ENCODE measurements around the gene SLCO4C1. TPM values are rescaled to one million over a fixed set of nuclear protein-coding genes. Genes with fewer than 3 reads are reported as not detected.
"Not testable (repeated sequence)": the region's sequence is repeated elsewhere in the genome, so short reads cannot be mapped to it uniquely, and the experiment has no call there.

The SLCO4C1 gene
- polyA plus RNA-seq (2013), result 0.37 TPM

- Histone ChIP-seq H3K9me3 (ENCODE audit: control extremely low read depth in 1 of 5, control insufficient read depth in 4 of 5, insufficient read depth in 2 of 5, low read depth in 1 of 5, low read length in 4 of 5) (no peaks in the 10 kb centered on the region), H3K27me3 (replicated peaks in 2 of 5; ENCODE audit: control insufficient read depth in 4 of 5, insufficient read depth in 5 of 5, low read length in 4 of 5) (no peaks in the 10 kb centered on the region), H3K4me1 (ENCODE audit: control extremely low read depth in 1 of 4, control insufficient read depth in 4 of 4, insufficient read depth in 4 of 4, low read length in 3 of 4) (peaks cover 0 to 24% (median 20%) of the 10 kb centered on the region in 4 experiments), H3K36me3 (ENCODE audit: control insufficient read depth in 4 of 4, insufficient read depth in 4 of 4, low read length in 3 of 4) (peaks cover 0 to 2% (median 0%) of the 10 kb centered on the region in 4 experiments), H3K4me3 (ENCODE audit: control insufficient read depth in 1 of 7, extremely low read depth in 1 of 7, insufficient read depth in 4 of 7, low read depth in 2 of 7, low read length in 6 of 7) (peak within 1 kb of the TSS; percentile 48 to 86 (median 79)), H3K27ac (ENCODE audit: insufficient read depth in 1 of 2, low read depth in 1 of 2, low read length in 2 of 2, poor library complexity in 1 of 2, severe bottlenecking in 2 of 2) (no peak within 1 kb of the TSS)
- DNase-seq, result peak; percentile 87 to 92 (median 89)
- 0% methylated on average over 35 of the region's 42 CpGs for WGBS (ENCODE audit: insufficient coverage)
- ChIA-PET CTCF (interaction anchor here (0.7 to 4.9 kb wide), 11 partner anchors 11 to 824 kb away, joined by 3 to 35 read pairs (median 4); partner anchors contain the start of genes GIN1 and PPIP5K2), POLR2A (interaction anchor here (0.7 kb wide), 1 partner anchor 18 kb away, joined by 3 read pairs; no protein-coding TSS in a partner anchor)
These were observed at the start of gene SLCO4C1 for GRCh38 chr5:102296178-102296817. Gene SLCO4C1 (minus strand): TSS chr5:102296284. CDS start chr5:102296262, 22 bp downstream.

- WGBS (ENCODE audit: insufficient coverage), result 95% methylated on average over 2 of the region's 2 CpGs
- POLR2A ChIA-PET, result no interaction called here
These were observed 45.7 kb upstream of the SLCO4C1 start for GRCh38 chr5:102341681-102342288.

GRCh38 chr5:102324714-102325113 lies 28.6 kb upstream of the SLCO4C1 start:
- DNase-seq, result no peak
- ChIA-PET POLR2A (no interaction called here), CTCF (no interaction called here)
- H3K27ac ChIP-seq (ENCODE audit: insufficient read depth in 1 of 2, low read depth in 1 of 2, low read length in 2 of 2, poor library complexity in 1 of 2, severe bottlenecking in 2 of 2), result no peak overlapping the region
- H3K4me3 ChIP-seq (ENCODE audit: control insufficient read depth in 1 of 7, extremely low read depth in 1 of 7, insufficient read depth in 4 of 7, low read depth in 2 of 7, low read length in 6 of 7), result no peak overlapping the region
- no peaks in the 10 kb centered on the region for H3K27me3 ChIP-seq (replicated peaks in 2 of 5; ENCODE audit: control insufficient read depth in 4 of 5, insufficient read depth in 5 of 5, low read length in 4 of 5)
- no peaks in the 10 kb centered on the region for H3K36me3 ChIP-seq (ENCODE audit: control insufficient read depth in 4 of 4, insufficient read depth in 4 of 4, low read length in 3 of 4)
- no peaks in the 10 kb centered on the region for H3K4me1 ChIP-seq (ENCODE audit: control extremely low read depth in 1 of 4, control insufficient read depth in 4 of 4, insufficient read depth in 4 of 4, low read length in 3 of 4)
- H3K9me3 ChIP-seq (ENCODE audit: control extremely low read depth in 1 of 5, control insufficient read depth in 4 of 5, insufficient read depth in 2 of 5, low read depth in 1 of 5, low read length in 4 of 5), result no peaks in the 10 kb centered on the region
- WGBS (ENCODE audit: insufficient coverage), result 83% methylated on average over 1 of the region's 2 CpGs

More at GRCh38 chr5:102341681-102342288, 45.7 kb upstream of the SLCO4C1 start:
- H3K4me1 ChIP-seq (ENCODE audit: control extremely low read depth in 1 of 4, control insufficient read depth in 4 of 4, insufficient read depth in 4 of 4, low read length in 3 of 4), result no peaks in the 10 kb centered on the region
- DNase-seq, result no peak
- H3K27ac ChIP-seq (ENCODE audit: insufficient read depth in 1 of 2, low read depth in 1 of 2, low read length in 2 of 2, poor library complexity in 1 of 2, severe bottlenecking in 2 of 2), result no peak overlapping the region
- peaks cover 0 to 5% (median 0%) of the 10 kb centered on the region in 5 experiments for H3K9me3 ChIP-seq (ENCODE audit: control extremely low read depth in 1 of 5, control insufficient read depth in 4 of 5, insufficient read depth in 2 of 5, low read depth in 1 of 5, low read length in 4 of 5)
- no peaks in the 10 kb centered on the region for H3K36me3 ChIP-seq (ENCODE audit: control insufficient read depth in 4 of 4, insufficient read depth in 4 of 4, low read length in 3 of 4)
- H3K4me3 ChIP-seq (ENCODE audit: control insufficient read depth in 1 of 7, extremely low read depth in 1 of 7, insufficient read depth in 4 of 7, low read depth in 2 of 7, low read length in 6 of 7), result no peak overlapping the region
- H3K27me3 ChIP-seq (replicated peaks in 2 of 5; ENCODE audit: control insufficient read depth in 4 of 5, insufficient read depth in 5 of 5, low read length in 4 of 5), result no peaks in the 10 kb centered on the region
- CTCF ChIA-PET, result interaction anchor here (0.8 kb wide), 1 partner anchor 19 kb away, joined by 3 read pairs; no protein-coding TSS in a partner anchor

GRCh38 chr5:102318801-102319200 lies 22.7 kb upstream of the SLCO4C1 start:
- ChIA-PET CTCF (interaction anchor here (1.1 to 1.2 kb wide), 2 partner anchors 12 to 15 kb away, joined by 3 read pairs; no protein-coding TSS in a partner anchor), POLR2A (interaction anchor here (0.6 kb wide), 1 partner anchor 9 kb away, joined by 4 read pairs; no protein-coding TSS in a partner anchor)
- not testable (repeated sequence) for H3K9me3 ChIP-seq (ENCODE audit: control extremely low read depth in 1 of 5, control insufficient read depth in 4 of 5, insufficient read depth in 2 of 5, low read depth in 1 of 5, low read length in 4 of 5); H3K4me3 ChIP-seq (ENCODE audit: control insufficient read depth in 1 of 7, extremely low read depth in 1 of 7, insufficient read depth in 4 of 7, low read depth in 2 of 7, low read length in 6 of 7); DNase-seq; H3K36me3 ChIP-seq (ENCODE audit: control insufficient read depth in 4 of 4, insufficient read depth in 4 of 4, low read length in 3 of 4); H3K27ac ChIP-seq (ENCODE audit: insufficient read depth in 1 of 2, low read depth in 1 of 2, low read length in 2 of 2, poor library complexity in 1 of 2, severe bottlenecking in 2 of 2); H3K27me3 ChIP-seq (replicated peaks in 2 of 5; ENCODE audit: control insufficient read depth in 4 of 5, insufficient read depth in 5 of 5, low read length in 4 of 5)
- H3K4me1 ChIP-seq (ENCODE audit: control extremely low read depth in 1 of 4, control insufficient read depth in 4 of 4, insufficient read depth in 4 of 4, low read length in 3 of 4), result peaks cover 5 to 15% (median 8%) of the 10 kb centered on the region in 4 experiments
- 92% methylated on average over 2 of the region's 4 CpGs for WGBS (ENCODE audit: insufficient coverage)

GRCh38 chr5:102314328-102314727 lies 18.2 kb upstream of the SLCO4C1 start:
- Histone ChIP-seq H3K4me3 (ENCODE audit: control insufficient read depth in 1 of 7, extremely low read depth in 1 of 7, insufficient read depth in 4 of 7, low read depth in 2 of 7, low read length in 6 of 7) (no peak overlapping the region), H3K27me3 (replicated peaks in 2 of 5; ENCODE audit: control insufficient read depth in 4 of 5, insufficient read depth in 5 of 5, low read length in 4 of 5) (no peaks in the 10 kb centered on the region), H3K36me3 (ENCODE audit: control insufficient read depth in 4 of 4, insufficient read depth in 4 of 4, low read length in 3 of 4) (no peaks in the 10 kb centered on the region), H3K9me3 (ENCODE audit: control extremely low read depth in 1 of 5, control insufficient read depth in 4 of 5, insufficient read depth in 2 of 5, low read depth in 1 of 5, low read length in 4 of 5) (peaks cover 0 to 2% (median 0%) of the 10 kb centered on the region in 5 experiments), H3K4me1 (ENCODE audit: control extremely low read depth in 1 of 4, control insufficient read depth in 4 of 4, insufficient read depth in 4 of 4, low read length in 3 of 4) (peaks cover 13 to 23% (median 15%) of the 10 kb centered on the region in 4 experiments), H3K27ac (ENCODE audit: insufficient read depth in 1 of 2, low read depth in 1 of 2, low read length in 2 of 2, poor library complexity in 1 of 2, severe bottlenecking in 2 of 2) (peak overlapping the region in 1 of 2 experiments; percentile 46)
- ChIA-PET CTCF (interaction anchor here (1.3 to 2.5 kb wide), 2 partner anchors 19 to 42 kb away, joined by 4 to 16 read pairs; partner anchors contain the start of gene SLCO4C1), POLR2A (interaction anchor here (0.8 kb wide), 1 partner anchor 18 kb away, joined by 3 read pairs; the partner anchor contains the start of gene SLCO4C1)
- WGBS (ENCODE audit: insufficient coverage), result no CpG with 5 or more reads among the region's 1 CpG
- no peak for DNase-seq

DNA sequence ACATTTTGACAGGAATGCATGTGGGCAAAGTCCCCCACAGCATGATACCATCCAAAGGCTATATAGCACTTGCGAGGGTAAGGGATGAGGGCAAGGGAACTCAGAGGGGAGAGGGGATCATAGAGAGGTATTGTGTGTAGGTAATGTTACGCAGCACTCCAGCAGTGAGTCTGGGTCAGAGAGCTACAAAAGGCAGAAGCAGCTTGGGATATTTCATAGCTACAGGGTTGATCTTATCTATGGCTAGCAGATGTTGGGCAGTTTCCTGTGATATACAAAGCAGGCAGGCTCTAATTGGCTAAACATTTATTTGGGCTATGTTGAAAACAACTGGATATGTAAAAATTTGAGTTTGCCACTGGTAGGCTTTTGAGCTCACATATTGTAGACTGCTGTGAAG lies 17.8 kb upstream of the SLCO4C1 start:
- Histone ChIP-seq H3K27me3 (replicated peaks in 2 of 5; ENCODE audit: control insufficient read depth in 4 of 5, insufficient read depth in 5 of 5, low read length in 4 of 5) (no peaks in the 10 kb centered on the region), H3K9me3 (ENCODE audit: control extremely low read depth in 1 of 5, control insufficient read depth in 4 of 5, insufficient read depth in 2 of 5, low read depth in 1 of 5, low read length in 4 of 5) (peaks cover 0 to 2% (median 0%) of the 10 kb centered on the region in 5 experiments), H3K4me3 (ENCODE audit: control insufficient read depth in 1 of 7, extremely low read depth in 1 of 7, insufficient read depth in 4 of 7, low read depth in 2 of 7, low read length in 6 of 7) (peak overlapping the region in 1 of 7 experiments; percentile 42), H3K27ac (ENCODE audit: insufficient read depth in 1 of 2, low read depth in 1 of 2, low read length in 2 of 2, poor library complexity in 1 of 2, severe bottlenecking in 2 of 2) (peak overlapping the region in 1 of 2 experiments; percentile 46), H3K36me3 (ENCODE audit: control insufficient read depth in 4 of 4, insufficient read depth in 4 of 4, low read length in 3 of 4) (no peaks in the 10 kb centered on the region), H3K4me1 (ENCODE audit: control extremely low read depth in 1 of 4, control insufficient read depth in 4 of 4, insufficient read depth in 4 of 4, low read length in 3 of 4) (peaks cover 13 to 23% (median 15%) of the 10 kb centered on the region in 4 experiments)
- peak; percentile 86 to 97 (median 95) for DNase-seq
- CTCF ChIA-PET, result interaction anchor here (1.3 to 2.5 kb wide), 2 partner anchors 19 to 42 kb away, joined by 4 to 16 read pairs; partner anchors contain the start of gene SLCO4C1
- POLR2A ChIA-PET, result interaction anchor here (0.8 kb wide), 1 partner anchor 18 kb away, joined by 3 read pairs; the partner anchor contains the start of gene SLCO4C1
- WGBS (ENCODE audit: insufficient coverage), result 33% methylated on average over 1 of the region's 2 CpGs
